ENCODE measurements around the gene WDR83.

DNA sequence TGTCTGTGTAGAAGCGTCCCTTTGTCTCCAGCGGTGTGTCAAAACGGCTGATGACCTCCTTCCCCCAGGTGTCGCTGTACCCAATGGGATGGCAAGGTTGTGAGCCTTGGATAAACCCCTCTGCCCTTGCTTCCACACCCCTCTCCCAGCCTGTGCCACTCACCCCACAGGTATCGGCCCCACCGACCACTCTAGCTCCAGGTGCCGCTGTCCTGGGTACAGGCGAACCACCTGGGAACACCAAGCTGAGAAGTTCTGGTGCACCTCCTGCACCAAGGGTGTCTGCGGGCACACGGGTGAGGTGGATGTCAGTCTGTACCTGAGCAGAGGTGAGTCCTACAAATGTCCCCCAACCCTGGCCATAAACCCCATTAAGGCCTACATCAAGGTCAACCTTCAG, 16.7 kb upstream of the WDR83 start:
- TF ChIP-seq CTCF (IDR thresholded peaks at IDR 0.05 in 4 of 5, conservative IDR thresholded peaks at IDR 0.05 in 1 of 5): no peak
- no peak for TF ChIP-seq POLR2A (IDR thresholded peaks at IDR 0.05)

All from gastrocnemius medialis (tissue), 4 donors.